Mammary epithelial cell (primary cell): ENCODE measurements around the gene MAU2.

ENCODE experiments used
- CTCF ChIP-seq, 2 donors: IDR thresholded peaks in 1 of 2; conservative IDR thresholded peaks in 1 of 2; 2 replicates each; pipeline ENCODE4 v1.5.1; 2011 to 2012; ENCODE audit warnings: inconsistent platforms in 2 of 2, low read length in 2 of 2, mild to moderate bottlenecking in 2 of 2, control low read depth in 1 of 2, low read depth in 1 of 2; ENCODE audit not compliant: insufficient read depth in 1 of 2; ENCODE audit errors: extremely low read depth in 1 of 2
- EZH2 ChIP-seq: IDR thresholded peaks from 2 replicates; pipeline ENCODE4 v1.6.1; 2012; ENCODE audit warnings: low read length, inconsistent platforms, borderline replicate concordance

GRCh38 chr19:19402656-19403372, 82.2 kb downstream of the MAU2 start:
- TF ChIP-seq CTCF (conservative IDR thresholded peaks at IDR 0.05 in 1 of 2, IDR thresholded peaks at IDR 0.05 in 1 of 2; ENCODE audit: extremely low read depth in 1 of 2, insufficient read depth in 1 of 2, low read depth in 1 of 2, low read length in 2 of 2) = no peak
- no peak for TF ChIP-seq EZH2
